HG03378 (cell line): Measurements from ENCODE around the gene SMARCD3.

Experiments
- ATAC-seq: cut with Tn5 transposase; IDR thresholded peaks from one replicate; pipeline ENCODE4 v1.9.1; 2021; ENCODE audit warnings: mild to moderate bottlenecking, moderate library complexity; ENCODE audit not compliant: unreplicated experiment

SMARCD3 gene

DNA sequence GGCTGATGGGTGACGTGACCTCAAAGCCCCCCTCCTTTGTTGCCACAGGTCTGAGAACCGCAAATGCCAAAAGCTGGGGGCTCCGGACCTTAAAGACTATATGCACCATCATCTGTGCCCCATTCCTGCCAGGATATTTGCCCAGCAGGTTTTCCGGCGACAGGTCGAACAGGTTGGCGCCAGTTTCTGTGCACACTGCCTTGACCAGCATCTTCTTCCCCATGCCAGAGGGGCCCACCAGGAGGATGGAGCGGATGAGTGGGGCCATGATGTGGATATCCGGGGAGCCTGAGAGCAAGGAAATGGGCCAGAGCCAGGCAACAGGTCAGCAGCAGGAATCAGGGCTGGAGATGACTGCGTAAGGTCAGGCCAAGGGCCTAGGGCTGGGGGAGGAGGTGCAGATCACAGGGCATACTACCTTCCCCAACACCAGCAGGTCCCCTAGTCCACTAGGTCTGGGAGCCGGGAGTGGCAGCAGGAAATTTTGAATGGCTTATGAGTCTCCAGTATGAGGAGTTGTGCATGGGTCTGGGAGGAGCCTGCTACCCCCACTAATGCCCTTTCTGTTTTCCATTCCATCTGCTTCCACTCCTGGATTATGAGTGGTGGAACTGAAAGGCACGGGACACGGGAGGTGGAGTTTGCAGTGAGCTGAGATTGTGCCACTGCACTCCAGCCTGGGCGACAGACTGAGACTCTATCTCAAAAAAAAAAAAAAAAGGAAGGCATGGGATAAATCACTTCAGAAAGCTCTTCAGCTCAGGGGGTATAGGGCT lies 55.1 kb downstream of the SMARCD3 start:
- ATAC-seq = no peak

GRCh38 chr7:151192002-151192539 lies 56.4 kb downstream of the SMARCD3 start:
- no peak for ATAC-seq

DNA sequence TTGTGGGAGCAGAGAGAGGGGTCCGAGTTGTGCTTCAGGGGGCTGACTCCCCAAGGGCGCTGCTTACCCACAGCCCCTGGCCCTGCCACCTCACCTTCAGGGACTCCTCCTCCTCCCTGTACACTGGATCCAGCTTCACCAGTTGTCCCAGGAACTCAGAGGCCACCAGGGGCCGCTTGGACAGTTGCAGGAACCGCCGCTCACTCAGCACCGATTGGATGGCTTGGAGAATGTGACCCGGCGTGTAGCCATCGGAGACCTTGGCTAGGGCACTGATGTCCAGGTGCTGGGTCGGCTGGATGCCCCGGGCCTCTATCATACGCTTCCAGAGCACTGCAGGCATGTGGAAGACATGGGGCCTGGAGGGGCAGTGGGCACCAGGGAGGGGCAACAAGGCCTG lies 57.0 kb downstream of the SMARCD3 start:
- ATAC-seq = no peak

GRCh38 chr7:151189038-151189437 lies 59.5 kb downstream of the SMARCD3 start:
- no peak for ATAC-seq
